Hematopoietic multipotent progenitor cell treated with erythropoietin and hydrocortisone succinate and interleukin-3 and kit ligand, for 8 days (in vitro differentiated cells): ENCODE data around the gene PRR9.

Experiments used
- DNase-seq: peaks from one replicate; pipeline ENCODE4 v3.0.0-alpha.2; 2015

Gene PRR9

DNA sequence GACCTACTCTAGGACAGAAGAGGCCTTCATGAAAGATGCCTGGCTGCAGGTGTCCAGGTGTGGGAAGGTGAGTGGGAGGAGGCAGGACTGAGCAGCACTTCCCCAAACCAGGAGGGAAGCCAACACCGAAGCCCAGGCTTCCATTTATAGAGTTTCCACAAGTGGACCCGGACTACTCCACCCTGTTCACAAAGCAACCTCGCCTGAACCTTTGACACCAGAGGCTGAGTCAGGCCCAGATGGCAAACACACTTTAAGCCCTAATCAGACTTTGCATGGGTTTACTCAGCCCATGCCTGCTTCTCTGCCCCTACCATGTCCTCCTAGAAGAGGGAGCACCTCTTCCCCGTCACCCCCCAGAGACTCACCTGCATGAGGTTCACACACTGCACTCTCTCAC is 14.0 kb downstream of the PRR9 start:
- no peak for DNase-seq

DNA sequence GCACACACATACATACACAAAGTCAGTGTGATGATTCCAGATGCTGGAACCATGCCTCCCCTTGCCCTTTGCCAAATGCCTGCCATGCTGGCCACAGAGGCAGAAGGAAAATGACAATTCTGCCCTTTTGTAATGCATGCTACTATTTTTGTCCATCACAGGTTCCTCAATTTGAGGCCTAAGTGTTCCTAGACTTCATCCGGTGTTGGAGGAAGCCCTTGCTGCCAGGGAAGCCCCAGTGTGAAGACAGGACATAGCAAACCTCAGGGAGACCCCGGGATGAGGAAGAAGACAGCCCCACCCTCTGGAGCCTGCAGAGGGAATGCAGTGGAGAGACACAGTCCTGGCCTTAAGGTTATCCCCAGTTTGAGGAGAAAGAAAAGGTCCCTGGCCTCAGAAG is 14.4 kb downstream of the PRR9 start:
- DNase-seq = no peak

DNA sequence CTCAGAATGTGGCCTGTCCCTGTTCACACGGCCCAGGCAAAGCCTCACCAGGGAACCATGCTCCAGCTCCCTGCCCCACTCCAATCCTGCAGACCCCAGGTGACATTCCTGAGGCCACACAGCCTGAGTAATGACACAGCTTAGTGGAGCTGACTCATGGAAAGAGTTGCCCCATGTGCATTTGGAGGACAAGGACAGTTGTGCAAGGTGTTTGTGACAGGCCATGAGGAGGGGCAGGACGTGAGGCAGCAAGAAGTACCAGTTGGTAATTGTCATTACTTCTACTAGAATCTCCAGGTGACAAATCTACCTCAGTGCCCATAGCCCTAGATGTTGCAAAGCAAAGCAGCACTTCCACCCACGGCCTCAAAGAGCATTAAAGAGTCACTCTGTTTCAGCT is 15.2 kb downstream of the PRR9 start:
- no peak for DNase-seq

DNA sequence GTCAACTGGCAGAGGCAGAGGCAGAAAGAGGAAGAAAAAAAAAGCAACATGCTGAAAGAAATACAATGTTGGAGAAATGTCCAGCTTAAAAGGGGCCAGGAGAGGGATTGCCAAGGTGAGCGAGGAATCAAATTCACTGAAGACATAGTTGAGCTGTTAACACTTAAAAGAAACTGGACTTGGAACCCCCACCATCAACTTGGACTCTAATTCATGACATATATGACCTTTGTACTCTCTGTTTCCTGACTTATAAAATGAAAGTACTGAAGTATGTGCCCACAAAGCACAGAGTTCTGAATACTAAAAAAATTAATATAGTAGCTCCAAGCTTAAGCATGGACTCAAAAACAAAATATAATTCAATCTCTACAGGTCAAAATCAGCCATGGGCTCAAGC is 16.1 kb downstream of the PRR9 start:
- no peak for DNase-seq

DNA sequence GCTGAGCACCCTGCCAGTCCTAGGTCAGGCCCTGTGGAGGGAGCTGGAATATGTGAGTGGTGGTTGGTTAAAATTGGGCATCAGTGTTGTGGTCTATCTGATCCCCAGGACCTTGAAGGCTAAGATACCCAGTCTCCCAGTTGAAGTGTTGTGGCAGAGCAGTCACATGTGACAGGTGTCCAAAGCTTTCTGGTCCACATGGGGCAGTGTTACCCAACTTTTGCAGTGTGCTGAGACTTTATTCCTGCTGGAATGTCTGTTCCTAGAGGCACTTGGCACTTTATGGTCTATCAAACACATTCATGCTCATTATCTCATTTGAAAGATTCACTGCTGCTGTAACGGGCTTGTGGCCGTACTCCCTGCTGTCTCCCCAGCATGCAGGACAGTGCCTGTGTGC is 21.1 kb downstream of the PRR9 start:
- DNase-seq = no peak

GRCh38 chr1:153242160-153242559 is 24.8 kb downstream of the PRR9 start:
- no peak for DNase-seq

- DNase-seq = no peak
Observed at GRCh38 chr1:153245466-153245865, 28.1 kb downstream of the PRR9 start.

DNA sequence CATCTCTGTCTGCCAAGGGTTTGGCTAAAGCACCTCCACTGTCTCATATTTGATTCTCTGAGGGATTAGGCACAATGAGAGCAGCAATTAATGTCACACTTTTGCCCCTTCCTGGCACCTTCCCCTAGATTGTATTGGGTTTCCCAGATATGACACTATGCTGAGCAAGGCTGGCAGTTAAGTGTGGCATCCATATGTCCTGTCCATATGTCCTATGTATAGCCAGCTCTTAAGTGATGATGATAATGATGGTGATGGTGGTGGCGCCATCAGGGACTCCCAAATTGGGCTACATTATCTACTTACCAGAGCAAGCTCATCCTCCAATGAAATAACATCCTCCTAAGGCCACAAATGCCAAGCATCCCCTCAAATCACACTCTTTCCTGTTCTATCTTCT is 28.6 kb downstream of the PRR9 start:
- DNase-seq = no peak

GRCh38 chr1:153246825-153247224 is 29.4 kb downstream of the PRR9 start:
- DNase-seq = no peak

GRCh38 chr1:153248176-153248879 is 30.9 kb downstream of the PRR9 start:
- no peak for DNase-seq

DNA sequence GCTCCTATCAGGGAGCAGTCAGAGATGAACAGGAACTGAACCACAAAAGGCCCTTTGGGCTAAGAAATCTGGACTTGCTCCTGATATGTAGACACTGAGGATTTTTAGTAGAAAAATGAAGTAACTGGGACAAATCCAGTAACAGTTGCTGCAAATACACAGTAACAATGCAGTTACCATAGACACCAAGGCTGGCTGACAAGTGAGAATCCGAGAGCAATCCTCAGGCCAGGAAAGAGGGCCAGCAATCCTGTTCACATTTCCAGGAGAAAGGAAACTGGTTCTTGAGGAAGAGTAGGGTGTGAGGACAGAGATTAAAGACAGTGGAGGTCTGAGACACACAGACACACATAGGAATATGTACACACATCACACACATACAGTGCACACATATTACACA is 32.8 kb downstream of the PRR9 start:
- no peak for DNase-seq

DNA sequence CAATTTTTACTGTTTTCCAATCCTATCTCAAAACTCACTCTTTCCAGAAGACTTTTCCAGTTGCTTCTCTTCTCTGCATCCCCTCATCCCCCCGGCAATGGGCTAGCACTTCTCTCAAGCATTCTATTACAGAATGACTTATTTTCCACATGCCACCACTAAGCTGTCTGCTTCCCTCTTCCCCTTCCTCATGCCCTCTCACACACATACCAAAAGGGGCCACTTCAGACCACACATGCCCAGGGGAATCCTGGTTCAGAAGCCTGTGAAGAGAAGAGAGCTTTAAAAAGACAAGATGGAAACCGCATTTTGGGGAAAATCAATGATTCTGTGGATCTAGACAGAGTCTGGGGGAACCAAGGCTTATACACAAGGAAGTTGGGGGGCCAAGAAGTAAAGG is 33.7 kb downstream of the PRR9 start:
- no peak for DNase-seq

DNA sequence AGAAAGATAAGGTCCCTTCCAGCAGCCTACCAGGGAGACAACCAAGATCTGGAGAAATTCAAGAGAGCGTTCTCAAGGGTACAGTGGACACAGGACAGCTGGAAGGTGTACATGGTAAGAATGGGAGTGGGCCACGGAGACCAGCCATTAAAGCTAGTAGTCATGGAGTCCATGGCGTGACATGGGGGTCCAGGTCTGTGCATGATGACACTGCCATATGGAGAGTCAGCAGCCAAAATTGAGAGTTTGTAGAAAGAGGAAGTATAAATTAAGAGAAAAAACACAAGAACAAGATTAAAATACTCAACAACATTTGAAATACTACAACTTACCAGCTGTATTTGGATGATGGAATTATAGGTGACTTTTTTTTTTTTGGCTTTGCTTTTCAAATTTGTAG is 34.2 kb downstream of the PRR9 start:
- DNase-seq = no peak

DNA sequence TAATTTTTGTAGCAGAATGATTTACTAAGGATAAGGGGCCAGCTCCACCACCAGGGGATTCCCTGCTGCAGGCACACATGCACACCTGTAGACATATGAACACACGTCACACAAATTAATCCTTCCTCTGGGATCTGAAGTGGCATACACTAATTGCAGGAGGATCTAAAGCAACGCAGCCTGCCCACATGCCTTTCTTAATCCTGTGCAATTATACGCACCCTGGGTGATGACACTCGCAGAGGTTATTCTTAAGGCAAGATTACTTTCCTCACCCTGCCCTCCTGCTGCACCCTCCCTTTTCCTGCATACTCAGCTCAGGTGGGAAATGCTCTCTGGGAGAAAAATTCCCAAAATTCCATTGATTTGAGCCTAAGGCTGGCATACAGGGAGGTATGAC is 34.6 kb downstream of the PRR9 start:
- no peak for DNase-seq

- DNase-seq = no peak
Observed at GRCh38 chr1:153253076-153253475, 35.7 kb downstream of the PRR9 start.

DNA sequence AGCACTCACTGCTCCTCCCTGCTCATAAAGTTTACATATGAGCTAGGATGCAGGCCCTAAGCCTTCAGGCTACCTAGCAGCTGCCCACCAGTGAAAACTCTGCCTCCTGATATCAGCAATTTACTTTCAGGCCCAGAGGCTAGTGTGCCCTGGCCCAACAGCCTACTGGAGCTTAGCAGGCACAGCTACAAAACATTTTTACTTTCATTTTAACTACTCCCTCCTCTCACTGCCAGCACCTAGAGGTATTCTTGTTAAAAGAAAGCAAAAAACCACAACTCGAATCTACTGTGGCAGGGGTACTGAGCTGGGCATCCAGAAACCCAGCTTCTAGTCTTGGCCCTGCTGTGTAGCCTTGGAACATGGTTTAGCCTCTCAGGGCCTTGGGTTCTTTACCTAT is 36.3 kb downstream of the PRR9 start:
- DNase-seq = no peak

DNA sequence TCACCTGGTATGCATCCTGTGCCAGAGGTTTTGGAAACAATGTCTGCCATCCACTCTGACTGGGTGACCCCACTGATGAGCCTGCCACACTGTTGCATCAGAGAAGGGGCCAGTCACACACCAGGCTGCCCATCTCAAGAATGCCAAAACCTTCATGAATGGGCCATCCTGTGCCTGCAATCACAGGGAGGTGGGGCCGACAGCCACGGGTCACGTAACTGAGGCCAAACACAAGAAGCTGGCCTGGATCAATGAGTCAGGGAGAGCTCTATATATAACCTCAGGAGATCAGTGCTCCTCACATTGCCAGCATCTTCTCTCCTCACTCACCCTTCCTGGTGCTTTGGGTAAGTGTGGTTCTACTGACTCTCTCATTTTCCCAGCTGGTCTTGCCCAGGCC is 42.0 kb downstream of the PRR9 start, which contains the start of gene LORICRIN:
Gene LORICRIN (plus strand): TSS at position 301 of the 400 bp plus-strand sequence. CDS start 1,263 bp downstream, outside the sequence.
- no peak for DNase-seq

GRCh38 chr1:153260585-153261280 is 43.3 kb downstream of the PRR9 start:
- no peak for DNase-seq

- DNase-seq = no peak
Observed at GRCh38 chr1:153261281-153262069, 44.1 kb downstream of the PRR9 start.

DNA sequence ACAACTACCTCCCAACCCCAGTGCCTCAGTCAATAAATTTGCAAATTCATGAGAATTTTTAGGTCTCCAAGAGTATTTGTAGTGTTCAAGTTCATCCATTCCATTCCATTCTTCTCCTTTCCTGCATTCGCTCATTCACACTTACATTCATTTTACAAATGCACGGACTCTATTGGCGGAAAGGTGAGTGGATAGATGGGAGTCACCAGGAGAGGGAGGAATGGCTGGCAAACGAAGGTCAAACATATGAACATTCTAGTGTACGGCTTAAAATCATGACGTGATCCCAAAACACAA is 44.6 kb downstream of the PRR9 start:
- DNase-seq = no peak

DNA sequence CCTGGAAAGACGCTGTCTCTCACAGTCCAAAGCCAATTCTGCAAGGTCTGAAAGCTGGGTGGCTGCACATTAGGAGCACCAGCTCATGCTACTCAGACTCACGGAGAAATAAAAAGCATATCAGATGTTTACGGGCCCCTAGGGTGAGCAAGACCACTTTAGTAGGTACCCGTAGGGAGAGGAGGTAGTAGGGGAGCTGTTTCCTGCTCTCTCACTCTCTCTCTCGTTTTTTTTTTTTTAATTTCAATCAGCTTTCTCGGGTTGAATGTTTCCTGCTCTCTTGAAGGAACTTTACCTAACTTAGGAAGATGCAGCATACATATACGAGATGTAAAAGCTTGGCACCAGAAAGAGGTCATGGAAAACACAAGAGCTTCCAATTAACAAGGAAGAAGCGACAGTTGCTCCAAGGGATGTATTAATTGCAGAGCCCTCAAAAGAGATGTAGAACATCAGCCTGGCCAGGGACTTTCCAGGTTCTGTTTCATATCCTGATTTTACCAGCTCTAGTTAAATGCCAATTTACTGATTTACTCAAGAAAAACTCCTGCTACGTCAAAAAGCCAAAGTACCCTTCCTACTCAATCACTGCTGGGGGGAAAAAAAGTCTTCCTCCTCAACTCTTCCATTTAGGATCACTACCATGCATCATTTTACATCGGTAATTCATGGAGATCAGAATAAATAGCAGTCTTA is 45.2 kb downstream of the PRR9 start:
- no peak for DNase-seq

DNA sequence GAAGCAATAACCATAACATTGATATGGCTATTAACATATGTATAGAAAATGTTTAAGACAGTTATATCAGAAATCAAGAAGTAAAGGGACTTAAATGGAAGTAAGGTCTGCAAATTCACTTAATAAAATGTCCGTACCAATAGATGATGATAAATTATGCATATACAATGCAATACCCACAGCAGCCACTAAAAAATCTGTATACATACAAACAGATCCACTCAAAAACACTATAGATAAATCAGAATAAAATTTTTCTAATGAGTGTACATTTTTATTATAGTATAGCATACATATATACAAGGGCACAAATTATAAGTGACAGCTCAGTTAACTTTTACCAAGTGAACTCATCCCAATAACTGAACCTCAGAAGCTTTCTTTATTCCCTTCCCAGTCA is 48.1 kb downstream of the PRR9 start:
- DNase-seq = no peak
